GM12801 (cell line): ENCODE data around the gene HUNK.

Source experiments
- CTCF ChIP-seq: IDR thresholded peaks from one replicate; pipeline ENCODE4 v1.5.1; 2011; ENCODE audit warnings: control low read depth; ENCODE audit not compliant: insufficient read length; ENCODE audit errors: extremely low read depth

Gene HUNK

GRCh38 chr21:31901315-31901714 is 28.5 kb downstream of the HUNK start:
- TF ChIP-seq CTCF: no peak

GRCh38 chr21:31902438-31902837 is 29.6 kb downstream of the HUNK start:
- TF ChIP-seq CTCF: no peak

- no peak for TF ChIP-seq CTCF
Observed at GRCh38 chr21:31903896-31904295, 31.1 kb downstream of the HUNK start.

- no peak for TF ChIP-seq CTCF
Observed at GRCh38 chr21:31905503-31906451, 33.0 kb downstream of the HUNK start.

GRCh38 chr21:31908106-31909031 is 35.5 kb downstream of the HUNK start:
- TF ChIP-seq CTCF: no peak

- no peak for TF ChIP-seq CTCF
Observed at GRCh38 chr21:31909153-31910073, 36.6 kb downstream of the HUNK start.
